Liver (tissue), 9 donors: Measurements from ENCODE around the gene NEK10. TPM values are rescaled to one million over a fixed set of nuclear protein-coding genes. Genes with fewer than 3 reads are reported as not detected.

Experiments used
- DNase-seq: peaks from one replicate; pipeline ENCODE4 v3.0.0-alpha.2; 2017; ENCODE audit warnings: low spot score
- H3K27ac ChIP-seq, 2 donors: one replicate each; pipeline ENCODE4 v1.7.0; 2013; ENCODE audit warnings: inconsistent platforms in 2 of 2, low read length in 2 of 2, control low read depth in 1 of 2, low read depth in 1 of 2, mild to moderate bottlenecking in 1 of 2
- H3K27me3 ChIP-seq, 4 donors: one replicate each; pipeline versions ENCODE4 v1.6.1 to v1.7.0; 2013; ENCODE audit warnings: low read length in 3 of 4, inconsistent platforms in 1 of 4, mild to moderate bottlenecking in 1 of 4, moderate library complexity in 1 of 4; ENCODE audit not compliant: control insufficient read depth in 4 of 4, insufficient read depth in 4 of 4
- H3K36me3 ChIP-seq, 4 donors: one replicate each; pipeline versions ENCODE4 v1.6.1 to v1.7.0; 2013; ENCODE audit warnings: low read length in 3 of 4, mild to moderate bottlenecking in 3 of 4, low read depth in 1 of 4, moderate library complexity in 1 of 4; ENCODE audit not compliant: control insufficient read depth in 4 of 4, insufficient read depth in 3 of 4
- H3K4me1 ChIP-seq, 4 donors: one replicate each; pipeline versions ENCODE4 v1.6.1 to v1.7.0; 2013; ENCODE audit warnings: low read length in 3 of 4, mild to moderate bottlenecking in 3 of 4, moderate library complexity in 1 of 4; ENCODE audit not compliant: control insufficient read depth in 4 of 4, insufficient read depth in 4 of 4
- H3K4me3 ChIP-seq, 3 donors: one replicate each; pipeline versions ENCODE4 v1.6.1 to v1.7.0; 2013; ENCODE audit warnings: low read length in 3 of 3, control low read depth in 1 of 3, low read depth in 1 of 3, mild to moderate bottlenecking in 1 of 3
- H3K9ac ChIP-seq, 2 donors: one replicate each; pipeline ENCODE4 v1.7.0; 2013; ENCODE audit warnings: low read length in 2 of 2, mild to moderate bottlenecking in 2 of 2, moderate library complexity in 2 of 2, control low read depth in 1 of 2, low read depth in 1 of 2
- H3K9me3 ChIP-seq, 4 donors: one replicate each; pipeline versions ENCODE4 v1.6.1 to v1.7.0; 2013; ENCODE audit warnings: low read length in 3 of 4; ENCODE audit not compliant: control insufficient read depth in 4 of 4
- ATF3 ChIP-seq: IDR thresholded peaks from 2 replicates; pipeline ENCODE4 v1.6.1; 2016; ENCODE audit warnings: antibody characterized with exemption
- EGR1 ChIP-seq, 2 donors: IDR thresholded peaks; 2 replicates each; pipeline ENCODE4 v1.6.1; 2016 to 2018; ENCODE audit warnings: antibody characterized with exemption in 2 of 2, low read depth in 2 of 2
- FOXA1 ChIP-seq: IDR thresholded peaks from 2 replicates; pipeline ENCODE4 v1.6.1; 2016; ENCODE audit warnings: antibody characterized with exemption
- FOXA2 ChIP-seq: IDR thresholded peaks from 2 replicates; pipeline ENCODE4 v1.6.1; 2016; ENCODE audit warnings: antibody characterized with exemption
- GABPA ChIP-seq, 2 donors: IDR thresholded peaks in 1 of 2; conservative IDR thresholded peaks in 1 of 2; 2 replicates each; pipeline ENCODE4 v1.6.1; 2016; ENCODE audit warnings: antibody characterized with exemption in 2 of 2, mild to moderate bottlenecking in 1 of 2, moderate library complexity in 1 of 2
- HNF4A ChIP-seq, 2 donors: conservative IDR thresholded peaks; 2 replicates each; pipeline ENCODE4 v1.6.1; 2016; ENCODE audit warnings: antibody characterized with exemption in 2 of 2, mild to moderate bottlenecking in 2 of 2
- HNF4G ChIP-seq: IDR thresholded peaks from 2 replicates; pipeline ENCODE4 v1.6.1; 2016; ENCODE audit warnings: antibody characterized with exemption
- JUND ChIP-seq, 2 donors: IDR thresholded peaks; 2 replicates each; pipeline ENCODE4 v1.6.1; 2016; ENCODE audit warnings: antibody characterized with exemption in 2 of 2
- RAD21 ChIP-seq, 2 donors: IDR thresholded peaks; 2 replicates each; pipeline ENCODE4 v1.6.1; 2016; ENCODE audit warnings: antibody characterized with exemption in 2 of 2, mild to moderate bottlenecking in 2 of 2
- REST ChIP-seq: IDR thresholded peaks from 2 replicates; pipeline ENCODE4 v1.6.1; 2016; ENCODE audit warnings: antibody characterized with exemption, mild to moderate bottlenecking
- RXRA ChIP-seq, 2 donors: IDR thresholded peaks; 2 replicates each; pipeline ENCODE4 v1.6.1; 2017 to 2018; ENCODE audit warnings: antibody characterized with exemption in 2 of 2, mild to moderate bottlenecking in 1 of 2
- SP1 ChIP-seq: IDR thresholded peaks from 2 replicates; pipeline ENCODE4 v1.6.1; 2018; ENCODE audit warnings: antibody characterized with exemption, mild to moderate bottlenecking
- TAF1 ChIP-seq: conservative IDR thresholded peaks from 2 replicates; pipeline ENCODE4 v1.6.1; 2016; ENCODE audit warnings: antibody characterized with exemption, mild to moderate bottlenecking
- WGBS: extraction: QIAGEN DNeasy Blood & Tissue Kit; methylation state at CpG from one replicate; pipeline ENCODE4 v1.1.7; 2013; 5-methylcytosine and 5-hydroxymethylcytosine counted together
- polyA plus RNA-seq, 2 donors: library from polyadenylated mRNA; stranded (reverse) in 1 of 2; unstranded in 1 of 2; fragments of 200-250 nt in 1 of 2; fragments of >200 nt in 1 of 2; fragmentation: Nextera tagmentation in 1 of 2; extraction: Ambion mirVana in 1 of 2; gene quantifications; one replicate each; pipeline versions ENCODE4 v1.2.1 to v1.2.3, GENCODE V29; 2013 to 2015
- total RNA-seq, 2 donors: library from RNA; depleted of rRNA; stranded (reverse); fragments of >200 nt; gene quantifications; one replicate each; pipeline ENCODE4 v1.2.3, GENCODE V29; 2014
- TF ChIP-seq, protein P1 (sequence below): IDR thresholded peaks from 2 replicates; pipeline ENCODE4 v1.6.1; 2016; ENCODE audit warnings: antibody characterized with exemption
- TF ChIP-seq, protein P2 (sequence below): IDR thresholded peaks from 2 replicates; pipeline ENCODE4 v1.6.1; 2016; ENCODE audit warnings: antibody characterized with exemption
- donor health status: healthy.
- donor health status: healthy.
- donor health status: healthy.
- donor health status: healthy.
- donor health status: healthy.

NEK10 gene
- total and polyA plus RNA-seq, 4 donors = 0.23 to 2.1 (median 0.70) TPM; not detected in 1

GRCh38 chr3:27166888-27167287, 202.3 kb downstream of the NEK10 start:
- no peaks in the 10 kb centered on the region for H3K9me3 ChIP-seq
- DNase-seq = no peak
- H3K4me3 ChIP-seq = no peak overlapping the region
- TF ChIP-seq FOXA1 = no peak
- TF ChIP-seq TAF1 = no peak
- TF ChIP-seq RXRA (IDR thresholded peaks at IDR 0.05) = no peak
- no peak for TF ChIP-seq GABPA (IDR thresholded peaks at IDR 0.05 in 1 of 2, conservative IDR thresholded peaks at IDR 0.05 in 1 of 2)
- TF ChIP-seq HNF4G = no peak
- no peaks in the 10 kb centered on the region for H3K36me3 ChIP-seq
- no peak overlapping the region for H3K9ac ChIP-seq
- H3K4me1 ChIP-seq = no peaks in the 10 kb centered on the region
- no peaks in the 10 kb centered on the region for H3K27me3 ChIP-seq
- 69% methylated on average over 3 of the region's 3 CpGs for WGBS
- no peak overlapping the region for H3K27ac ChIP-seq

- 82% methylated on average over 2 of the region's 2 CpGs for WGBS
- no peak for DNase-seq
- no peak overlapping the region for H3K9ac ChIP-seq
- H3K9me3 ChIP-seq = no peaks in the 10 kb centered on the region
- no peaks in the 10 kb centered on the region for H3K36me3 ChIP-seq
- H3K27me3 ChIP-seq = no peaks in the 10 kb centered on the region
- H3K4me3 ChIP-seq = no peak overlapping the region
- no peaks in the 10 kb centered on the region for H3K4me1 ChIP-seq
- H3K27ac ChIP-seq = no peak overlapping the region
- TF ChIP-seq, protein P1, sequence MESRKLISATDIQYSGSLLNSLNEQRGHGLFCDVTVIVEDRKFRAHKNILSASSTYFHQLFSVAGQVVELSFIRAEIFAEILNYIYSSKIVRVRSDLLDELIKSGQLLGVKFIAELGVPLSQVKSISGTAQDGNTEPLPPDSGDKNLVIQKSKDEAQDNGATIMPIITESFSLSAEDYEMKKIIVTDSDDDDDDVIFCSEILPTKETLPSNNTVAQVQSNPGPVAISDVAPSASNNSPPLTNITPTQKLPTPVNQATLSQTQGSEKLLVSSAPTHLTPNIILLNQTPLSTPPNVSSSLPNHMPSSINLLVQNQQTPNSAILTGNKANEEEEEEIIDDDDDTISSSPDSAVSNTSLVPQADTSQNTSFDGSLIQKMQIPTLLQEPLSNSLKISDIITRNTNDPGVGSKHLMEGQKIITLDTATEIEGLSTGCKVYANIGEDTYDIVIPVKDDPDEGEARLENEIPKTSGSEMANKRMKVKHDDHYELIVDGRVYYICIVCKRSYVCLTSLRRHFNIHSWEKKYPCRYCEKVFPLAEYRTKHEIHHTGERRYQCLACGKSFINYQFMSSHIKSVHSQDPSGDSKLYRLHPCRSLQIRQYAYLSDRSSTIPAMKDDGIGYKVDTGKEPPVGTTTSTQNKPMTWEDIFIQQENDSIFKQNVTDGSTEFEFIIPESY = no peak
- TF ChIP-seq HNF4G (no peak), REST (no peak)
Measured at GRCh38 chr3:27165321-27165721, 203.9 kb downstream of the NEK10 start.

GRCh38 chr3:27160779-27161287, 208.3 kb downstream of the NEK10 start:
- Histone ChIP-seq H3K9me3 (no peaks in the 10 kb centered on the region), H3K27ac (no peak overlapping the region), H3K4me3 (no peak overlapping the region), H3K36me3 (no peaks in the 10 kb centered on the region), H3K4me1 (peaks cover 0 to 2% (median 0%) of the 10 kb centered on the region in 4 donors), H3K9ac (no peak overlapping the region), H3K27me3 (no peaks in the 10 kb centered on the region)
- no peak for DNase-seq
- WGBS = 67% methylated on average over 2 of the region's 2 CpGs
- TF ChIP-seq RAD21 (IDR thresholded peaks at IDR 0.05) = no peak
- TF ChIP-seq REST = no peak
- no peak for TF ChIP-seq TAF1
- no peak for TF ChIP-seq FOXA2
- TF ChIP-seq EGR1 (IDR thresholded peaks at IDR 0.05; ENCODE audit: low read depth in 2 of 2) = no peak
- TF ChIP-seq, protein P1 = no peak
- no peak for TF ChIP-seq ATF3
- TF ChIP-seq SP1 = no peak
- TF ChIP-seq HNF4A (conservative IDR thresholded peaks at IDR 0.05) = no peak
- no peak for TF ChIP-seq FOXA1
- TF ChIP-seq, protein P2, sequence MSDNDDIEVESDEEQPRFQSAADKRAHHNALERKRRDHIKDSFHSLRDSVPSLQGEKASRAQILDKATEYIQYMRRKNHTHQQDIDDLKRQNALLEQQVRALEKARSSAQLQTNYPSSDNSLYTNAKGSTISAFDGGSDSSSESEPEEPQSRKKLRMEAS = no peak
- TF ChIP-seq JUND (IDR thresholded peaks at IDR 0.05) = no peak
- TF ChIP-seq RXRA (IDR thresholded peaks at IDR 0.05) = no peak
- no peak for TF ChIP-seq HNF4G
